ENCODE results near the gene RPL29.
A peak's percentile ranks its signal among the peaks of the same experiment; 100 is the strongest.

Gene RPL29

DNA sequence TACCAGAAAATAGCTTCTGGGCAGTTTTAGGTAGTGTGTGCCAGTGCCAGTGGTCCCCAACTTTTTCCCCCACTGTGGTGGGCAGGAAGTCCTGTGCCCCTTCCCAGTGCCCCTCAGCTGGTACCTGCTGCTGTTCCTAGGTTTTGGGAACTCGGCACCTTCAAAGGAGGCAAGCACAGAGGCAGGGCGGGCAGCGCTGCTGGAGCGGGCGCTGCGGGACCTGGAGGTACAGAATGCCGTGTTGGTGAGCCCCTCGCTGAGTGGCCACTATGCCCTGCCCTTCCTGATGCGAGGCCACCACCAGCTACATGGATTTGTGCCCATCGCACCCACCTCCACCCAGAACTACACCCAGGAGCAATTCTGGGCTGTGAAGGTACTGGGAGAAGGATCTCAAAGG, 15.4 kb downstream of the RPL29 start:
- DNase-seq, result no peak

DNA sequence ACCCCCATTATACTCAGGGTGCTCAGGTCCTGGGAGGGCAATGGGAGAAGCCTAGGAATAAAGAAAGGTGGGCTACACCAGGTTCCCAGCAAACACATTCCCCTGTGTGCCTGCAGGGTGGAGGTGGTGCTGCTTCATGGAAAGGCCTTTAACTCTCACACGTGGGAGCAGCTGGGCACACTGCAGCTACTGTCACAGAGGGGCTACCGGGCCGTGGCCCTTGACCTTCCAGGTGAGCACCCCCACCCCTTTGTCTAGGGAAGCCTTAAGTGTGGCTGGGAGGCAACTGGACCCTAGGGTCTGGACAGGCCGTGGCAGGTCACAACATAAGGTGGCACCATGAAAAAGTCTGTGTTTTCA, 17.6 kb downstream of the RPL29 start:
- no peak for DNase-seq

DNA sequence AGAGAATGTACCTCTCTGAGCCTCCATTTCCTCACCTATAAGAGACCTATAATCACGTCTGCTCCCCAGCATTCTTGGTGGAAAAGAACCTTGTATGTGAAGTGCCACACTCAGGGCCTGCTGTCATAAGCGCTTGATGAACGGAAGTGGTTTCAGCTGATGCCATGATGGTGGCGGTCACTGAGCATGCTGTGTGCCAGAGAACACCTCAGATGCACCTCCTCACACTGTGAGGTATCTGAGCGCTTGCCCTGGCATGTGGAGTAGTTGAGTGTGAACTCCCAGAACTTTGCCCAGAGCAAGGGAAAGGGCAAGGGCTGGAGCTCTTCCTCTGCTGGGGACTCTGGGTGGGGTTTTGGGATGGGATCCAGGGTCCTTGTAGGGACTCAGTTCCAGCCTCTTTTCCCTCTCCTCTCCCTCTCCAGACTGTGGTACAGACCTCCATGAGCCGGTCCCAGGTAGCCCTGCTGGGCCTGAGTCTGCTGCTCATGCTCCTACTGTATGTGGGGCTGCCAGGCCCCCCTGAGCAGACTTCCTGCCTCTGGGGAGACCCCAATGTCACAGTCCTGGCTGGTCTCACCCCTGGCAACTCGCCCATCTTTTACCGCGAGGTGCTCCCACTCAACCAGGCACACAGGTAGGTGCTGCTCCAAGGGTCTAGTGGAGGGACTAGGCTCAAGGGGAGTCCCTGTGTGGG, 18.1 kb downstream of the RPL29 start:
- no peak for DNase-seq

DNA sequence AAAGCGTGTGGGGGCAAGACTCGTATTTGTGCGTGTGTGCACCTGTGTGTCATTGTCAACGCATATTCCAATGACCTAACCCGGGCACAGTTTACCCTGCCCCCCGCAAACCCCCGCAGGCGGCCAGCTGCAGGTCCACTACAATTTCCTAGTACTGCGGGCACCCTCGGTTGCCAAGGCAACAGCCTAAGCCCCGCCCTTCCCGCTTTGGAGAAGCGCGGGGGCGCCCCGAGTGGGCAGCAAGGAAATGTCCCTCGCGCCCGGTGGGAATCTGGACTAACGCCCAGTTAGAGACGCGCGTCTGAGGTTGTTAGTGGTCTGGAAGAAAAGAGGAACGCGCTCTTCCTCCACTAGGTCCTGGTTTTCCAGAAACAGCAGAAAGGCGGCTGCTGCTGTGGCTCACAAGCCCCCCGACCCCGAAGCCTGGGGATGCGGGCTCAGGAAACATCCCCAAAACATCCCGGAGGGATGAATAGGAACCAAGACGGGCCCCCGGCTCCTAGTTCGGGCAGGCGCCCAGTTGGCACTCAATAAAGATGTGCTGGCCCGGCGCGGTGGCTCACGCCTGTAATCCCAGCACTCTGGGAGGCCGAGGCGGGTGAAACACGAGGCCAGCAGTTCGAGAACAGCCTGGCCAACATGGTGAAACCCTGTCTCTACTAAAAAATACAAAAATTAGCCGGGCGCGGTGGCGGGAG, 19.7 kb downstream of the RPL29 start:
- DNase-seq, result peak; percentile 81

DNA sequence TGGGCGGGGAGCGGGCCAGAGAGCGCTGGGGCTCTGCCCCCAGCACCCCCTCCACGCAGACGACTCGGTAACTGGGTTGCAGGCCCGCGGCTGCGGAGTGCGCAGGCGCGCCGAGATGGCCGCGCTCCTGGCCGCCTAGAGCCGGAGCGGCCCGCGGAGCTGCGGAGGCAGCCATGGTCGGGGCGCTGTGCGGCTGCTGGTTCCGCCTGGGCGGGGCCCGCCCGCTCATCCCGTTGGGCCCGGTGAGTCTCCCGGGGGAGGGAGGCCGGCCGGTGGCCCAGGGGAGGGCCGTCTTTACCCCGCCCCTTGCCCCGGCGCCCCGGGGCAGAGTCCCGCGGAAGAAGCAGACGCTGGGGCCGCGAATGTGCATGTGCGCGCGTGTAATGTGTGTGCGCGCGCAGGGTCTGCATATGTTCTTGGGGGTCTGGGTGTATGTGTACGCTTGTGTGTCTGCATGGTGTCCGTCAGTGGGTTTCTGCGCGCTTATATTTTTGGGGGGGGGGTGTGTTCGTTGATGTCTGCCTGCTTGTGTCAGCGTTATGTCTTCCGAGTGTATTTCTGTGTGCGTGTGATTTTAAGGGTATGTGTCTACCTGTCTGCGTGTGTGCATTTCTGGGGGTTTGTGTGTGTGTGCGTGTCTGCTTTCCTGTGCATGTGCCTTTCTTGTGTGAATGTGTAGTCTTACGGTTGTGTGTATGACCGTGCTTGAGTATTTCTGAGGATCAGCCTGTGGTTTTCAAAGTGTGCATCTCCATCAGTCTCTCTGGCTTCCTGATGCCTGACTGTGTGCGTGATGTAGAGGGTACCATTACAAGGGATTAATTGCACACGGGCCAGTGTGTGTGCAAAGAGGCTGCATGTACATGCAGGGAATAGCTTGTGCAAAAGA, 20.5 kb downstream of the RPL29 start, which contains the start of gene ABHD14A:
TSS of gene ABHD14A (plus strand) at position 102 of the 889 bp plus-strand sequence. CDS start at position 174, 72 bp downstream.
- peak; percentile 78 for DNase-seq

DNA sequence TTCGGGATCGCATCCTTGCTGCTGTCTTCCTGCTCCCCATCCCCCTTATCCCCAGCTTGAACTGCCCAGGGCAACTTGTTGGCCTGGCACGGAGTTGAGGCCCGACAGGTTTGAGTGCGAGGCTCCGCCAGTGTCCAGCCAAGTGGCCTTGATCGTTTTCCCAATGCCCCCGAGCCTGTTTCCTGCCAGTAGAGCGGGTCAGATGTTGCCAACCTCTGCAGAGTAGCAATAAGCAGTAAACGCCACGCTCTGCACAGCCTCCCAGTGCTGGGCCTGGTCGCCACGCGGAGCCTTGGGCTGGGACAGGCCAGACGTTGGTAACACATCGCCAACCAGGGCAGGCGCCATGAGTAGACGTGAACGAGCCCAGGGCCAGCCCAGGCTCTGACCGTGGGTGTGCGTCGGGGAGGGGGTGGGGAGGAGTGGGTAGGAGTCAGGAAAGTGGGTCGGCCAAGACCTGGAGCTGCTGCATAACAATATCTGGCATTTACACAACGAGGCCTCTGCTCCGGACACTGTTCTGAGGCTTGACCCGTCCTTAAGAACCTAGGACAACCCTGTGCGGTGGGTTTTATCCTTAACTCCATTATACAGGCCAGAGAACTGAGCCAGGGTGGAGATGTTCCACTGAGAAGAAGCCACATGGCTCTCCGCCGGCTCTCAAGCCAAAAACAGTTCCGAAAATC, 21.3 kb downstream of the RPL29 start:
- DNase-seq, result no peak

DNA sequence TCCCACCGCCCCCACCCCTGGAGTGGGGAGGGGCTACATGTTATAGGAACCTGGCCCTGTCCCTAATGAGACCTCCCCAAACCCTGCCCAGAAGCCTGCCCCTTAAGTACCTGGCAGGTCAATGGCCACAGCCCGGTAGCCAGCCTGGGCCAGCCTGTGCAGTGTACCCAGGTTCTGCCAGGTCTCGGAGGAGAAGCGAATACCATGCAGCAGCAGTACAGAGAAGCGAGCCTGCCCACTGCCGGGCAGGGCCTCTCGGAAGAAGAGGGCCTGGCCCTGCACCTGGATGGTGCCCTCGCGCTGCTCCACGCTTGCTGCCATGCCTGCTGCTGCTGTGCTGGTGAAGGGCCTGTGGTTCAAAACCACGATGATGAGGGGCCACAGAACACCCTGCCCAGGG, 24.3 kb downstream of the RPL29 start:
- no peak for DNase-seq

DNA sequence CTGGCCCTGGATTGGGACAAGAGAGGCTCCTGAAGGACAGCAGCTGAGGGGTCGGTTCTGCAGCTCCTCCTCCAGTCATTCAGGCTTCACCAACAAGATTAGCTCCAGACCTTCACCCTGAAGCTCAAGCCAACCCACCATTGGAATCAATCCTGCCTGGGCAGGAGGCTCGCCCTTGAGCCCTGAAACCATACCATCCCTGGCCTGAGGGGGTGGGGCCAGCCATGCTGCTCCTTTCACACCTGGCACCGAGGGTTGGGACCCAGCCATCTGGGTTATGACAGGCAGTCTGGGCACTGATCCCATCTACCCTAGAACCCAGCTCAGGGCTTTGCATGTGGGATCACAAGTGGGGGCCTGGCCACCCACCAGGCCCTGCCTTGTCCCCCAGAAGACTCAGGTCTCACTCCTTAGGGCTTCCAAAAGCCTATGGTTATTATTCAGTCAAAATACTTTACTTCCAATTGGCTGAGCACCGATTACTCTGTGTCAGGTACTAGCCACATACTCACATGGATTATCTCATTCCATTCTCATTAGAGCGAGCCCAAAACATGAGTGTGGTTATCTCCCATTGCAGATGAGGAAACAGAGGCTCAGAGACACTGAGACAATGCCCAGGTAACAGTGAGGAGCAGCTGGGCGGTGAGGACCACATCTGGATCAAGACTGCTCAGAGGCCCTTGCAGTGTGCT, 24.9 kb downstream of the RPL29 start:
- DNase-seq, result no peak

DNA sequence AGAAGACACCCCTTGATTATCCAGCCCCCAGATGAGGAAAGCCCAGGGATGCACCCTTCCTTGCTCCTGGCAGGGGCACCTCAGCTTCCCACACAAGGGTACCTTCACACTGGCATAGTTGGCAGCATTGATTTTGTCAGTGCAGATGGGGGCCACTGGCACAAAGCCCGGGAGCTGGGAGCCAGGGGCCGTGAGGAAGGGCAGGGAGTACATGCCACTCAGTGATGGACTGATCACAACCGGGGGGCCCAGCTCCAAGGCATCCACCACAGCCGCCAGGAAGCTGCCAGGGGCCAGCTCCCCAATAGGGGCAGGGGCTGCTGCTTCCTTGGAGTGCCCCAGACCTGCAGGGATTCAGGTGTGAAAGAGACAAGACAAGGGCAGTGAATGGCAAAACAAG, 25.9 kb downstream of the RPL29 start:
- DNase-seq, result no peak

DNA sequence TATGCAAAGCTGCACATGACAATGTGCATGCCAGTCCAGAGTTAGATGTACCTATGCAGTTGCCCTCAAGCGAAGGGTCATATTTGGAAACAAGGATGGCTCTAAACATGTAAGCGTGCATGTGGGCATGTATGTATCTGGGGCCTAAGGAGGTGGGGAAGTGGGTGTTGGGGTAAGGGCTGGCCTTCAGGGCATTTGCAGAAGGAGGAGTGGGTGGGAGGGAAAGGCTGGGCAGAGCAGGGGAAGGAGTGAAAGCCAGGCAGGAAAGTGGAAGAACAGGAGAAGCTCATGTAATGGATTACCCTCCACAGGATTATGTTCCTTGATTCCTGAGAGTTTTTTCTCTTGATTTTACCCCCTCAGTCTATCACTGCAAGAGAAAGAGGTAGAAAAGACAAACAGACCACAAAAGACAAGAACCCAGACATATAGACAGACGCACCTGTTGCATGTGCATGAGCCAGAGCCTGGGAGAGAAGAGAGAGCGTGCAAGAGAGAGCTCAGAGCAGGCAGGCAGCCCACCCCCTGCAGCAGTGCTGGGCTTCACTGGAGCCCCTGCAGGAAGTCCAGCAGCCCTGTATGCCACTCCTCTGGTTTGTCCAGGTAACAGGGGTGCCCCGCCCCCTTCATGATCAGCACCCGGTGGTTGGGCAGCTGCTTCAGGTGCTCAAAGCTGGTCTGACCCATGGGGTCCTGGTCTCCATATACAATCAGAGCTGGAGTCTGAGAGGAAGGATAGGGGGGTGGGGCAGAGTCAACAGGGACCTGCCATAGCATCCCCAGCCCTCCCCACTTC, 26.6 kb downstream of the RPL29 start:
- DNase-seq, result no peak

DNA sequence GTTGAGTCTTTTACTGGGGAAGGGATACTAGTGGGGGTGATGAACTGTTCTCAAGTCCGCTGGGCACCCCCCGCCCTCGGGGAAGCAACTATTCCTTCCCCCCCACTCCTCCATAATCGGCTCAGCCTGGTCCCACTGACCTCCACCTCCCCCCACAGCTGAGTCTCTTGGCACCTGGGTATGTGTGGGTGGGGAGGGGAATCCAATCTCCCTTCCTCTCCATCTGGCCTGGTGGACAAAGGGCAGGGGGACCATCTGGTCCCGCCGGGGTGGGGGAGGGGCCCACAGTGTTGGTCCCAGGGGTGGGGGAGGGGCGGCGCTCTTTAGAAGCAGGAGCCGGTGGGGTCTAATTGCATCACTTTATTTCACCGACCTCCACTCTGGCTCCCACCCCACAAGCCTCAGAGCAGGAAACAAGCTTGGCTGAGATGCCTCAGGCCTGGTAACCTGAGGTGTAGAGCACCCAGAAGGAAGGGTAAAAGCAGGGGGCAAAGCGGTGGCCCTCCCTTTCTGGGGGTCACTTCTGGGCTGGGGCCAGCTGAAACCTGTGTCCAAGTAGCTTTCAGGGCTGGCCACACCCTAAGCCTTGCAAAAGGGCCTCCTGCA, 27.4 kb downstream of the RPL29 start:
- DNase-seq, result no peak

DNA sequence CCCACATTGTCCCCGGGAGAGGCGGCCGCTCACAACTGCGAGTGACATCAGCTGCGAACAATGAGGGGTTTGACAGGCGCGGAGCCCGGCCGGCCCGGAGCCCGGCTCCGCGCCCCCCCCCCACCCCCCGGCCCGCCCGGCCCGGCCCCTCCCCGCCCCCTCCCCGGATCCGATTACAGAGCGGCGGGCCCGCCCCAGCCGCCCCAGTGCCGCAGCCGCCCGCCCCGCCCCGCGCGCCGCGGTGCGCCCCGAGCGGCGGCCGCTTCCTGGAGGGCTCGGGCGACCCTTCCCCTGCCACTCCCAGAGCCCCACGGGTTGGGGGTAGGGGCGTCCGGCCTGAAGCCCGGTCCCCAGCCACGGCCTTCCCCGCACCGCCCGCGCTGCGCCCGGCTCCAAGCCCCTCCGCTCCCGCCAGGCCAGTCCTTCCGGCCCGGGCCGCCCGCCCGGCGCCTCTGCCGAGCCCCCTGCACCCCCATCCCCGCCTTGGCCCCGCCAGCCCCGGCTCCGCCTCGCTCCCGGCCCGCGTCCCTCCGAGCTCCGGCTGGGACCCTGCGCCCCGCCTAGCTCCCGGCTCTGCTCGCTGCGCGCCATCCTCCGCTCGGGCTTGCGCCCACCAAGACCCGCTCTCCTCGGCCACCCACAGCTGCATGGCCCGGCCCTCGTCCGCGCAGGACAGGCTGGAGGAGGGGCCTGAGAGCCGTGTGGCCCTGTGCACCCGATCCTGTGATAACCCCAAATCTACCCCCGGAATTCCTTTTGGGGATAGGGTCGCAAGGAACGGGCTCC, 28.1 kb downstream of the RPL29 start, which contains the start of gene PCBP4:
TSS of gene PCBP4 (minus strand) at position 71 of the 786 bp plus-strand sequence. CDS start 6,214 bp downstream, outside the sequence.
- DNase-seq, result peak; percentile 51

DNA sequence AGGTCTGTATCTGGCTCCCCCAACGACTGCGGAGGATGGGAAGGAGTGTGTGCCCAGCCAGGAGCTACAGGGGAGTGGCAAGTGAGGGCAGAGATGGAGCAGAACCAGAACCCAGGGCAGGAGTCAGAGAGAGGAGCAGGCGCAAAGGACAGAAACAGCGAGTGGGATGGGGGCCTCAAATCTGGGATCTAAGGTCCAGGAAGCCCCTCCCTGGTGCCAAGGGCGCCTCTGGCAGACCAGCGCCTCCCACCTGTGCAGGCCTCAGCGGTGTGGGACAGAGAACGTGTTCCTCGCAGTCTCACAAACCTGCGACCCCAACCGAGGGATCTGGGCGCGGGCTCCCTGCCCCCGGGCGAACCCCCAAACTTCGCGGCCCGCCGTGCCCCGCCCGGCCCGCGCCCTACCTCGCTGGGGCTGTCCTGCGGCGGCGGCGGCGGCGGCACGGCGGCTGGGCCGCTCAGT, 28.7 kb downstream of the RPL29 start:
- no peak for DNase-seq

DNA sequence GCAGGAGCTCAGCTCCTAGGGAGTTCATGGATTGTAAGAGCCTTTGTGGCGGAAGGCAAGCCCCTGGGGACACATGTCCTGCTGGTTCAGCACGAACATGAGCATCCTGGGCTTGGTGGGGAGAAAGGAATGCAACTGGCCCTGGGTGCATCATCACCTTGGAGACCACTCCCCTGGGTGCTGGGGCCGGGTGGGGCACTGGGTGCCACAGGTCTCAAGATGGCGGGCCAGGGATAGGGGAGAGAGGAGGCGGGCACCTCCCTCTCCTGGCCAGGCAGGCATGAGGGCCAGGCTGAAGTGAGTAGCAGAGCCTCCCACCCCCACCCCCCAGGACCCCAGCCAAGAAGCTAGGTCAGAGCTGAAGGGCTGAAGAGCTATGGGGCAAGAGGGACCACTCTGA, 29.2 kb downstream of the RPL29 start:
- no peak for DNase-seq

DNA sequence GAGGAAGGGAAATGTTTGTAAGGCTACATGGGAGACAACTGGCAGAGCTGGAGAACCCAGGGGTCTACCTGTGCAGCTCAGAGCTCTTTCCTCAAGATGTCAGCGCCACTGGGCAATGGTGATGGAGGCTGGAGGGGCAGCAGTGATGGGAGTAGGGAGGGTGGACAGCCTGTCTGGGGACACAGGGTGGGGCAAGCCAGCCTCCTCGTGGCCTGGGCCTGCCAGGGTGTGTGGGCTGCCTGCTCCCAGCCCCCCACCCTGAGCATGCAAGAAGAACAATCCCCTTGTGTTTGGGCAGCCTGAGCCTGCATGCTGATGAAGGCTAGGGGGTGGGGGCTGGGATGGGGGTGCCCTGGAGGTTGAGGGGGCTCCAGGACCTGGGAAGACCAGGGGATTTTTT, 29.7 kb downstream of the RPL29 start:
- no peak for DNase-seq

DNA sequence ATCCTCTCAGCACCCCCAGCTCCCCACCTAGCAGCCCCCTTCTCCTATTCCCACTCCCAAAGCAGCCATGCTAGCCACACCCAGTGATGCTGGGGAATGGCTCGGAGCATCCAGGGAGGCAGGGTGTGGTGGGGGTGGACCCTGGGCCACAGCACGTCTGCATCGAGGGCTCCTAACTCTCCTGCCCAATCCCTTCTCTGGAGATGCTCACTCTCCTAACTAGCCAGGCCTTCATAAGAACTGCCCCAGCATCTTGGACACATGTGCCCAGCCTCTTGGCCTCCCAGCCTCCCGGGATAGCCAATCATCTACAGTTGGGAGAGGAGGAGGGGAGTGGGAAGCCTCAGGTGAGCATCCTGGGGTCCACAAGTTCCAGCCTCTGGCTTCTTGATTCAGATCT, 31.2 kb downstream of the RPL29 start:
- no peak for DNase-seq

DNA sequence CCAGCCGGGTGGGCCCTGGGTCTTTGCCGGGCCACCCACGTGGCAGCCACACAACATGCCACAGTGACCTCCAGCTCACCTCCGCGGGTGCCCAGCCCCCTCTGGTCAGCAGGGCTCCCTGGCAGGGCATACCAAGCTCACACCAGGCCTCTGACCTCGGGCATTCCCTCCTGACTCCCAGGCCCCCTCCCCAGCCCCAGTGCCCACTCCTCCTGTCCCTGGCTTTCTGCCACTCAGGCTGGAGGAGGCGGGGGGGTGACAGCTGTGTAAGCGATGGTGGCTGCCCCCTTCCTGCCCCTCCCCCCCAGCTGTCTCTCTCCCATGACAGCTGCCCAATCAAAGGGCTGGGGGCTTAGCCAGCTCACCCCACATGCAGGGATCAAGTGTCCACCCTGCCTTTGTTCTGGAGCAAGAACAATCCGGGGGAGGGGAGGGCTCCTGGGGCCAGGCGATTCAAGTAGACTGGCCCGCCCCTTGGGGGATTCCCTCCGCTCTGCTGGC, 31.7 kb downstream of the RPL29 start:
- no peak for DNase-seq

DNA sequence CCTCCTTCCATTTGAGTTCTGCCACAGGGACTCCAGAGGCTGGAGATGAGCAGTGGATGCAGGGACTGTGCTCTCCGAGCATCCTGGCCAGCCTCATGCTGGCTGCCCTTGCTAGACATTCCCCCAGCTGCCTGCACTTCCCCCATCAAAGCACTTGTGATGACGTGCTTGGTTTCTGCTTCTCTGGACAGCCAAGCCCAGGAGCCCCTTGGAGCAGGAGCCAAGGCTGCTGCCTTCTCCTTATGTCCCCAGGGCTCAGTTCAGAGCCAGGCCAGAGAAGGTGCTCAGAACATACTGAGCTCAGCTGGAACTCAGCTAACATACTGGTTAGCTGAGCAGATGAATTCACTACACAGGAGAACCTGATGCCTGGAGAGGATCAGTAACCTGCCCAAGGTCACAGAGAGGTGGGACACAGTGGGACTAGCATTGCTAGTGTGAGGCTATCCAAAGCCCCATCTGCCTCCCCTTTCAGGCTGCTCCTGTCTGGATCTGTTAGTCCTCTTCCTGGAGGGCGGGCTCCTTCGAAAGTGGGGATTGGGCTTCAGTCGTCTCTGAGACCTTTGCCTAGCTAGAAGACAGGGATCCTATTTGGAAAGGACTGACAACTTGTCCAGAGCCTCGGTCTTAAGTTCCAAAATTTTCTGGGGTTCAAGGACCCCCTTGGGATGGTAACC, 32.7 kb downstream of the RPL29 start:
- no peak for DNase-seq
